Measurements from ENCODE around the gene SDC4.

GRCh38 chr20:45350217-45350616, 2.0 kb upstream of the SDC4 start:
- TF ChIP-seq, protein P1, sequence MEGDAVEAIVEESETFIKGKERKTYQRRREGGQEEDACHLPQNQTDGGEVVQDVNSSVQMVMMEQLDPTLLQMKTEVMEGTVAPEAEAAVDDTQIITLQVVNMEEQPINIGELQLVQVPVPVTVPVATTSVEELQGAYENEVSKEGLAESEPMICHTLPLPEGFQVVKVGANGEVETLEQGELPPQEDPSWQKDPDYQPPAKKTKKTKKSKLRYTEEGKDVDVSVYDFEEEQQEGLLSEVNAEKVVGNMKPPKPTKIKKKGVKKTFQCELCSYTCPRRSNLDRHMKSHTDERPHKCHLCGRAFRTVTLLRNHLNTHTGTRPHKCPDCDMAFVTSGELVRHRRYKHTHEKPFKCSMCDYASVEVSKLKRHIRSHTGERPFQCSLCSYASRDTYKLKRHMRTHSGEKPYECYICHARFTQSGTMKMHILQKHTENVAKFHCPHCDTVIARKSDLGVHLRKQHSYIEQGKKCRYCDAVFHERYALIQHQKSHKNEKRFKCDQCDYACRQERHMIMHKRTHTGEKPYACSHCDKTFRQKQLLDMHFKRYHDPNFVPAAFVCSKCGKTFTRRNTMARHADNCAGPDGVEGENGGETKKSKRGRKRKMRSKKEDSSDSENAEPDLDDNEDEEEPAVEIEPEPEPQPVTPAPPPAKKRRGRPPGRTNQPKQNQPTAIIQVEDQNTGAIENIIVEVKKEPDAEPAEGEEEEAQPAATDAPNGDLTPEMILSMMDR (IDR thresholded peaks at IDR 0.05 in 4 of 5, conservative IDR thresholded peaks at IDR 0.05 in 1 of 5): no peak
- no peak for TF ChIP-seq POLR2A (IDR thresholded peaks at IDR 0.05)
